Right atrium auricular region (tissue), 2 donors: Measurements from ENCODE around the gene STARD10. TPM values are rescaled to one million over a fixed set of nuclear protein-coding genes. Genes with fewer than 3 reads are reported as not detected.
"Not testable (repeated sequence)": the region's sequence is repeated elsewhere in the genome, so short reads cannot be mapped to it uniquely, and the experiment has no call there.

Experiments used
- DNase-seq: peaks from one replicate; pipeline ENCODE4 v3.0.0-alpha.2; 2019; ENCODE audit warnings: low spot score
- H3K27ac ChIP-seq, 2 donors: fragments of 200-600 bp; sonication (generic); 1 replicate in 1 of 2; 2 replicates in 1 of 2; pipeline ENCODE4 v1.5.1; 2016 to 2019
- H3K27me3 ChIP-seq, 2 donors: fragments of 200-600 bp; sonication (generic); one replicate each; pipeline versions ENCODE4 v1.5.1 to v1.6.0; 2017 to 2019
- H3K36me3 ChIP-seq: fragments of 200-600 bp; sonication (generic); one replicate; pipeline ENCODE4 v1.5.1; 2016
- H3K4me1 ChIP-seq, 2 donors: fragments of 200-600 bp; sonication (generic); one replicate each; pipeline versions ENCODE4 v1.5.1 to v1.6.0; 2017 to 2019
- H3K4me3 ChIP-seq, 2 donors: fragments of 200-600 bp; sonication (generic); 1 replicate in 1 of 2; 2 replicates in 1 of 2; pipeline ENCODE4 v1.5.1; 2017 to 2019; ENCODE audit warnings: mild to moderate bottlenecking in 1 of 2, moderate library complexity in 1 of 2
- H3K9me3 ChIP-seq, 2 donors: fragments of 200-600 bp; sonication (generic); one replicate each; pipeline ENCODE4 v1.5.1; 2019
- CTCF ChIP-seq, 2 donors: fragments of 200-600 bp; sonication (generic); IDR thresholded peaks; one replicate each; pipeline ENCODE4 v1.5.1; 2019; ENCODE audit warnings: antibody characterized with exemption in 2 of 2
- total RNA-seq, 2 donors: library from RNA; depleted of rRNA; stranded (reverse); fragments of >200 nt; gene quantifications; one replicate each; pipeline ENCODE4 v1.1.0, GENCODE V29; 2016

STARD10 gene
- total RNA-seq, 2 donors from 2014 or later = 77.0 to 112 TPM

- H3K36me3 ChIP-seq = no peaks in the 10 kb centered on the region
- no peak for TF ChIP-seq CTCF (IDR thresholded peaks at IDR 0.05)
- DNase-seq = no peak
- no peak overlapping the region for H3K27ac ChIP-seq
- no peaks in the 10 kb centered on the region for H3K9me3 ChIP-seq
- H3K4me3 ChIP-seq = no peak overlapping the region
- H3K27me3 ChIP-seq = no peaks in the 10 kb centered on the region
- H3K4me1 ChIP-seq = peaks cover 0 to 3% of the 10 kb centered on the region in 2 donors
Observed at GRCh38 chr11:72807021-72807693, 13.3 kb upstream of the STARD10 start.

GRCh38 chr11:72806378-72806777, 12.5 kb upstream of the STARD10 start:
- not testable (repeated sequence) for H3K4me1 ChIP-seq, DNase-seq, H3K4me3 ChIP-seq, H3K9me3 ChIP-seq, H3K36me3 ChIP-seq, H3K27ac ChIP-seq, H3K27me3 ChIP-seq

GRCh38 chr11:72805216-72805615, 11.4 kb upstream of the STARD10 start:
- Histone ChIP-seq H3K27ac (no peak overlapping the region), H3K27me3 (no peaks in the 10 kb centered on the region), H3K36me3 (no peaks in the 10 kb centered on the region), H3K4me1 (no peaks in the 10 kb centered on the region), H3K4me3 (no peak overlapping the region), H3K9me3 (no peaks in the 10 kb centered on the region)
- DNase-seq = no peak
- TF ChIP-seq CTCF (IDR thresholded peaks at IDR 0.05) = no peak

- DNase-seq = no peak
- H3K4me1 ChIP-seq = no peaks in the 10 kb centered on the region
- no peaks in the 10 kb centered on the region for H3K36me3 ChIP-seq
- H3K9me3 ChIP-seq = no peaks in the 10 kb centered on the region
- no peak overlapping the region for H3K27ac ChIP-seq
- no peak overlapping the region for H3K4me3 ChIP-seq
- H3K27me3 ChIP-seq = no peaks in the 10 kb centered on the region
- no peak for TF ChIP-seq CTCF (IDR thresholded peaks at IDR 0.05)
Observed at GRCh38 chr11:72802822-72803221, 9.0 kb upstream of the STARD10 start.

GRCh38 chr11:72799441-72799840, 5.6 kb upstream of the STARD10 start:
- no peaks in the 10 kb centered on the region for H3K36me3 ChIP-seq
- no peak overlapping the region for H3K4me3 ChIP-seq
- H3K9me3 ChIP-seq = no peaks in the 10 kb centered on the region
- no peak for DNase-seq
- no peaks in the 10 kb centered on the region for H3K27me3 ChIP-seq
- no peak overlapping the region for H3K27ac ChIP-seq
- TF ChIP-seq CTCF (IDR thresholded peaks at IDR 0.05) = no peak
- H3K4me1 ChIP-seq = peaks cover 0 to 4% of the 10 kb centered on the region in 2 donors

- H3K9me3 ChIP-seq = no peaks in the 10 kb centered on the region
- no peak overlapping the region for H3K4me3 ChIP-seq
- no peaks in the 10 kb centered on the region for H3K27me3 ChIP-seq
- H3K27ac ChIP-seq = no peak overlapping the region
- H3K36me3 ChIP-seq = no peaks in the 10 kb centered on the region
- no peak for DNase-seq
- TF ChIP-seq CTCF (IDR thresholded peaks at IDR 0.05) = no peak
- peaks cover 0 to 9% of the 10 kb centered on the region in 2 donors for H3K4me1 ChIP-seq
Observed at GRCh38 chr11:72798361-72798760, 4.5 kb upstream of the STARD10 start.
